ENCODE data around the gene TFG.

TFG gene

GRCh38 chr3:100708644-100708988 lies 678 bp upstream of the TFG start:
- no peak for DNase-seq

- peak in 1 of 2 experiments; percentile 46 for DNase-seq
These were observed 557 bp downstream of the TFG start for GRCh38 chr3:100709842-100710260.

- DNase-seq, result peak; percentile 60 to 79
These were observed 1.1 kb downstream of the TFG start for GRCh38 chr3:100710261-100710968.

- DNase-seq, result no peak
These were observed 5.9 kb downstream of the TFG start for GRCh38 chr3:100715176-100715575.

GRCh38 chr3:100717063-100717462 lies 7.8 kb downstream of the TFG start:
- no peak for DNase-seq

- no peak for DNase-seq
These were observed 8.6 kb downstream of the TFG start for GRCh38 chr3:100717637-100718487.

- DNase-seq, result no peak
These were observed 9.8 kb downstream of the TFG start for GRCh38 chr3:100719136-100719535.

- no peak for DNase-seq
These were observed 11.1 kb downstream of the TFG start for GRCh38 chr3:100720426-100720825.

- no peak for DNase-seq
These were observed 16.7 kb downstream of the TFG start for GRCh38 chr3:100725935-100726513.

- DNase-seq, result no peak
These were observed 17.4 kb downstream of the TFG start for GRCh38 chr3:100726706-100727105.

- no peak for DNase-seq
These were observed 21.2 kb downstream of the TFG start for GRCh38 chr3:100730524-100730923.

GRCh38 chr3:100732435-100732834 lies 23.1 kb downstream of the TFG start:
- DNase-seq, result no peak

- DNase-seq, result peak in 1 of 2 experiments; percentile 32
These were observed 28.0 kb downstream of the TFG start for GRCh38 chr3:100737334-100737733.

- DNase-seq, result no peak
These were observed 30.9 kb downstream of the TFG start for GRCh38 chr3:100740207-100740606.

GRCh38 chr3:100743535-100743934 lies 34.2 kb downstream of the TFG start:
- no peak for DNase-seq

GRCh38 chr3:100744671-100745070 lies 35.4 kb downstream of the TFG start:
- DNase-seq, result no peak

GRCh38 chr3:100745617-100746016 lies 36.3 kb downstream of the TFG start:
- no peak for DNase-seq

- no peak for DNase-seq
These were observed 36.8 kb downstream of the TFG start for GRCh38 chr3:100746092-100746491.

- no peak for DNase-seq
These were observed 38.9 kb downstream of the TFG start for GRCh38 chr3:100748220-100748619.

GRCh38 chr3:100748967-100749366 lies 39.7 kb downstream of the TFG start:
- no peak for DNase-seq

GRCh38 chr3:100753846-100754245 lies 44.6 kb downstream of the TFG start:
- DNase-seq, result no peak

GRCh38 chr3:100754563-100755334 lies 45.5 kb downstream of the TFG start:
- no peak for DNase-seq

GRCh38 chr3:100756441-100756840 lies 47.1 kb downstream of the TFG start:
- DNase-seq, result no peak

Data from SW 1271 (cell line).